ENCODE results near the gene LYZL4. TPM values are rescaled to one million over a fixed set of nuclear protein-coding genes. Genes with fewer than 3 reads are reported as not detected.
A peak's percentile ranks its signal among the peaks of the same experiment; 100 is the strongest.

The LYZL4 gene
- total RNA-seq, 6 donors from 2014 or later: not detected

DNA sequence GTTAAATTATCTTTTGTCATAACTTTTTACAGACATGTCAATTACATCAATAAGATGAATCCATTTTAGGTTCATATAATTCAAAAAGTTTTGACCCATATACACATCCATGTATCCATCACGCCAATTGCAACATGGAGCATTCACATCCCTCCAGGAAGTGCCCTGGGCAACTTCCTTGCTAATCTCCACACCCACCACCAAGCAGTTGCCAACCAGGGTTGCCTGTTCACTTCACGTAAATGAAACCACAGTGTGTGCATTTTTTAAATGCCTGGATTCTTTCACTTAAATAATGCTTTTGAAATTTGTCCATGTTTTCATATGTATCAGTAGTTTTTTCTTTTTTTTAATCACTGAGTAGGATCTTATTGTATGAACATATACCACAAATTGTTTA, 40.7 kb upstream of the LYZL4 start:
- peaks cover 0 to 10% (median 4%) of the 10 kb centered on the region in 4 donors for H3K4me1 ChIP-seq
- H3K27ac ChIP-seq: peak overlapping the region in 3 of 4 donors; percentile 31 to 58 (median 41)
- DNase-seq (no peak), ATAC-seq (ENCODE audit: low FRiP score in 2 of 2) (no peak)
- no peaks in the 10 kb centered on the region for H3K36me3 ChIP-seq
- H3K27me3 ChIP-seq: no peaks in the 10 kb centered on the region
- H3K4me3 ChIP-seq: no peak overlapping the region
- WGBS, 2 donors: 54 to 62% methylated on average over 2 of the region's 2 CpGs
- no peak for TF ChIP-seq POLR2AphosphoS5 (IDR thresholded peaks at IDR 0.05)
- TF ChIP-seq EP300 (IDR thresholded peaks at IDR 0.05): no peak
- TF ChIP-seq POLR2A (IDR thresholded peaks at IDR 0.05): no peak
- TF ChIP-seq, protein P1, sequence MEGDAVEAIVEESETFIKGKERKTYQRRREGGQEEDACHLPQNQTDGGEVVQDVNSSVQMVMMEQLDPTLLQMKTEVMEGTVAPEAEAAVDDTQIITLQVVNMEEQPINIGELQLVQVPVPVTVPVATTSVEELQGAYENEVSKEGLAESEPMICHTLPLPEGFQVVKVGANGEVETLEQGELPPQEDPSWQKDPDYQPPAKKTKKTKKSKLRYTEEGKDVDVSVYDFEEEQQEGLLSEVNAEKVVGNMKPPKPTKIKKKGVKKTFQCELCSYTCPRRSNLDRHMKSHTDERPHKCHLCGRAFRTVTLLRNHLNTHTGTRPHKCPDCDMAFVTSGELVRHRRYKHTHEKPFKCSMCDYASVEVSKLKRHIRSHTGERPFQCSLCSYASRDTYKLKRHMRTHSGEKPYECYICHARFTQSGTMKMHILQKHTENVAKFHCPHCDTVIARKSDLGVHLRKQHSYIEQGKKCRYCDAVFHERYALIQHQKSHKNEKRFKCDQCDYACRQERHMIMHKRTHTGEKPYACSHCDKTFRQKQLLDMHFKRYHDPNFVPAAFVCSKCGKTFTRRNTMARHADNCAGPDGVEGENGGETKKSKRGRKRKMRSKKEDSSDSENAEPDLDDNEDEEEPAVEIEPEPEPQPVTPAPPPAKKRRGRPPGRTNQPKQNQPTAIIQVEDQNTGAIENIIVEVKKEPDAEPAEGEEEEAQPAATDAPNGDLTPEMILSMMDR (IDR thresholded peaks at IDR 0.05): no peak
- no peaks in the 10 kb centered on the region for H3K9me3 ChIP-seq

DNA sequence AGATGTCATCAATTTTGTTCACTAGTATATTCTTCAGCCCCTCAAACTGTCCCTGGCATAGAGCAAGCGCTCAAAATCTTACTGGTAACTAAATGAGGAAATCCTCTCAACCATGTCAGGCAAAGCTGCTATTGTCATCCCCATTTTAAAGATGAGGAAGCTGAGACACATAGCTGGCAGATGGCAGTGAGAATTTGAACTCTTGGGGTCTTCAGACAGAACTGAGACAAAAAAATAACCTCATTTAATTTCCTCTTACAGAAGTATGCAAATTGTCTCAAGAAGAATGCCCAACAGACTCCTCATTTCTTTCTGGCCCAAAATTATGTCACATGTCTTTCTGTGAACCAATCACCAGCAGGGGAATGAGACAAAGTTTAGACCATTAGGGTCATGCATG, 40.2 kb upstream of the LYZL4 start:
- no peaks in the 10 kb centered on the region for H3K27me3 ChIP-seq
- H3K9me3 ChIP-seq: no peaks in the 10 kb centered on the region
- H3K4me3 ChIP-seq: no peak overlapping the region
- ATAC-seq (ENCODE audit: low FRiP score in 2 of 2) (no peak), DNase-seq (no peak)
- no peak for TF ChIP-seq POLR2AphosphoS5 (IDR thresholded peaks at IDR 0.05)
- 91 to 97% methylated on average over 1 of the region's 1 CpG for WGBS, 2 donors
- H3K36me3 ChIP-seq: no peaks in the 10 kb centered on the region
- H3K27ac ChIP-seq: no peak overlapping the region
- peaks cover 0 to 10% (median 4%) of the 10 kb centered on the region in 4 donors for H3K4me1 ChIP-seq

DNA sequence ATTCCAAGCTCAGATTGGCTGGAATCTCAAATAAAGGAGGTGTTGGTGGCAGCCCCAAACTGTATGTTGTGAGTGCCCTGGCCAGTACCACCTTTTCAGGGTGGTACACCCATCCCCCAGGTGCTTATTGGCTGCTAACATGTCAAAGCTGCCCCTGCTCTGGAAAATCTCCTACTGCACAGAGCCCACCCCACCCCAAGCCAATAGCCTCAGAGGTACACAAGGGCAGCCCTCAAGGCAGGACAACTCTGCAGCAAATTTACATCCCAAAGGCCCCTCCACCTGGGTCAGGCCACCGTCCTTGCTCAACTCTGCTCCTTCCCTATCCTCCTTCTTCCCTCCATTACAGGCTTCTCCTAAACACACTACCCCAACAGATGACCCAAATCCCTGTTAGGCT, 37.1 kb upstream of the LYZL4 start:
- 92 to 95% methylated on average over 1 of the region's 1 CpG for WGBS, 2 donors
- Histone ChIP-seq H3K9me3 (no peaks in the 10 kb centered on the region), H3K36me3 (no peaks in the 10 kb centered on the region), H3K4me3 (no peak overlapping the region), H3K27ac (no peak overlapping the region), H3K4me1 (peaks cover 0 to 10% (median 4%) of the 10 kb centered on the region in 4 donors), H3K27me3 (no peaks in the 10 kb centered on the region)
- no peak for DNase-seq
- TF ChIP-seq, protein P1 (IDR thresholded peaks at IDR 0.05): no peak
- TF ChIP-seq EP300 (IDR thresholded peaks at IDR 0.05) (no peak), POLR2A (IDR thresholded peaks at IDR 0.05) (no peak), POLR2AphosphoS5 (IDR thresholded peaks at IDR 0.05) (no peak)
- no peak for ATAC-seq (ENCODE audit: low FRiP score in 2 of 2)

DNA sequence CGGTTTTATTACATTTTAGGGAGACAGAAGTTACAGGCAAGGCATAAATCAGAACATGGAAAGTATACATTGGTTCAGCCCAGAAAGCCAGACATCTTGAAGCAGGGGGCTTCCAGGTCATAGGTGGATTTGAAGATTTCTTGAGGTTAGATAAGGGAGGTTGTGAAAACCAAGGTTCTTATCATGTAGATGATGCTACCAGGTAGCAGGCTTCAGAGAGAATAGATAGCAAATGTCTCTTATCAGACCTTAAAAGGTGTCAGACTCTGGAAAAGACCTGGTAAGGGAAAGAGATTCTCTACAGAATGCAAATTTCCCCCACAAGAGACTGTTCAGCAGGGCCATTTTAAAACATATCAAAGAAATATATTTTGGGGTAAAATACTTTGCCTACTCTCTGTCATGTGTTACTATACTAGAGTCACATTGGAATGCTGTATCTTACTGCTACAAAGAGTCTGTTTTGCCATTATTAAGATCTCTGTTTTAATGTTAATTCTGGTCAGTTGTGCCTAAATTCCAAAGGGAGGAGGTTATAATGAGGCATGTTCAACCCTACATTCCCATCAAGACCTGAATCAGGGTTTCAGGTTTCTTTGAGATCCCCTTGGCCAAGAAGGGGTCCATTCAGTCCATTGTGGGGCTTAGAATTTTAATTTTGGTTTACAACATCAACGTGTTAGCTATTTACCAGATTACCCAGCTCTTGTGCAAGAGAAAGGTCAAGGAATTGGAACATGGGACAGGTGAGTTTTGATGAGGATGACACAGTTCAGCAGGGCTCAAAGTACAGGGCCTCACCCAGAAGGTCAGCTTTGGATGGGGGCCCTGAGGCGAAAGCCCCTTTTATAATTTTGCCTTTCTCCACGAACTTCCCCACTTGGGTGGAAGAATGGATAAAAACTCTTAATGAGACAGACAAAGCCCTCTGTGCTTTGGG, 36.0 kb upstream of the LYZL4 start:
- Histone ChIP-seq H3K4me3 (no peak overlapping the region), H3K27ac (no peak overlapping the region), H3K36me3 (no peaks in the 10 kb centered on the region), H3K27me3 (no peaks in the 10 kb centered on the region), H3K9me3 (no peaks in the 10 kb centered on the region), H3K4me1 (peaks cover 0 to 3% (median 0%) of the 10 kb centered on the region in 4 donors)
- TF ChIP-seq POLR2AphosphoS5 (IDR thresholded peaks at IDR 0.05) (no peak), EP300 (IDR thresholded peaks at IDR 0.05) (no peak), POLR2A (IDR thresholded peaks at IDR 0.05) (no peak)
- TF ChIP-seq, protein P1 (IDR thresholded peaks at IDR 0.05): no peak
- no peak for ATAC-seq (ENCODE audit: low FRiP score in 2 of 2)
- 73 to 79% methylated on average over 4 of the region's 4 CpGs for WGBS, 2 donors
- no peak for DNase-seq

DNA sequence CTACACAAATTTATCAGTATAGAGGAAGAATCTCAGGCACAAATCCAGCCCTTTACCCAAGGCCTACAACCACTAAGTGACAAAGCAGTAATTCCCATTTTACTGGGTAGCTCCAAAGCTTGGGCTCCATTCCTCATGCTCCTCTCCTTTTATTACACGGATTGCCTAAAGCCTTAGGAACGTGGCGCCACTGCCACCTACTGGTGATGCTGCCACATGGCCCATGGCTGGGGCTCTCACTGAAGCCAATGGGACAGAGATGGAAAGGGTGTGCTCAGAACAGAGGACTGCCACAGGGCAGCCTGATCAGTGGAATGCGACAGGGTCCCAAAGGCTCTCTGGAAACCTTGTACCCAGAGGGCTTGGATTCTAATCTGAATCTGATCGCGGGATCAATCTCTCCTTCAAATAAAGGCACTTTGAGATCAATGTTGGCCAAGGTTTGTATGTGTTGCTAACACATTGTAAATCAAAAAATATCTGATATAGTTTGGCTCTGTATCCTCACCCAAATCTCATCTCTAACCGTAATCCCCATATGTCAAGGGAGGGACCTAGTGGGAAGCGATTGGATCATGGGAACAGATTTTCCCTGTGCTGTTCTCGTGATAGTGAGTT, 33.5 kb upstream of the LYZL4 start:
- 26 to 33% methylated on average over 8 to 9 of the region's 9 CpGs for WGBS, 2 donors
- no peaks in the 10 kb centered on the region for H3K9me3 ChIP-seq
- peak; percentile 90 to 94 for ATAC-seq (ENCODE audit: low FRiP score in 2 of 2)
- no peaks in the 10 kb centered on the region for H3K36me3 ChIP-seq
- H3K27me3 ChIP-seq: no peaks in the 10 kb centered on the region
- H3K4me3 ChIP-seq: no peak overlapping the region
- H3K4me1 ChIP-seq: no peaks in the 10 kb centered on the region
- DNase-seq: peak; percentile 84 to 85
- H3K27ac ChIP-seq: no peak overlapping the region
- TF ChIP-seq, protein P1 (IDR thresholded peaks at IDR 0.05): peak; percentile 85 to 95 (median 90)
- no peak for TF ChIP-seq POLR2AphosphoS5 (IDR thresholded peaks at IDR 0.05)
